PC-9 (cell line): ENCODE results near the gene TNC. TPM values are rescaled to one million over a fixed set of nuclear protein-coding genes. Genes with fewer than 3 reads are reported as not detected.
A peak's percentile ranks its signal among the peaks of the same experiment; 100 is the strongest.

Experiments used
- BruUV-seq: library from RNA; stranded (reverse); fragments of 400-500 nt; replicated peaks from 2 replicates; lab custom pipeline; 2021; lab: Mats Ljungman, UMichigan
- CTCF ChIA-PET: fragments of 300-600 bp; sonication (Branson Sonifier 250); formaldehyde crosslinking; loops from one replicate; lab custom pipeline; 2022; ENCODE audit warnings: antibody characterized with exemption; lab: Charles Lee
- POLR2A ChIA-PET: fragments of 300-600 bp; sonication (Branson Sonifier 250); formaldehyde crosslinking; loops from one replicate; lab custom pipeline; 2022; ENCODE audit warnings: antibody characterized with exemption; ENCODE audit not compliant: unreplicated experiment; lab: Charles Lee
- DNase-seq, 2 experiments: peaks; one replicate each; pipeline versions ENCODE4 v3.0.0 to v3.0.0-alpha.2; 2015 to 2022; ENCODE audit warnings: mixed read lengths in 1 of 2
- H2AFZ ChIP-seq: fragments of 200-600 bp; sonication (generic); 2 replicates; pipeline ENCODE4 v1.8.1; 2017; ENCODE audit warnings: antibody characterized with exemption
- H3F3A ChIP-seq: fragments of 200-600 bp; sonication (generic); 2 replicates; pipeline ENCODE4 v1.8.1; 2017; ENCODE audit warnings: antibody characterized with exemption, mild to moderate bottlenecking, low read depth; ENCODE audit not compliant: insufficient read depth
- H3K27ac ChIP-seq: fragments of 200-600 bp; sonication (generic); 2 replicates; pipeline ENCODE4 v1.6.1; 2016; ENCODE audit warnings: mixed run types
- H3K27me3 ChIP-seq: fragments of 200-600 bp; sonication (generic); 2 replicates; pipeline ENCODE4 v1.6.1; 2016; ENCODE audit warnings: low read depth, mixed run types; ENCODE audit not compliant: insufficient read depth
- H3K36me3 ChIP-seq: fragments of 200-600 bp; sonication (generic); 2 replicates; pipeline ENCODE4 v1.6.1; 2016; ENCODE audit warnings: low read depth, mixed run types
- H3K4me1 ChIP-seq: fragments of 200-600 bp; sonication (generic); replicated peaks from 2 replicates; pipeline ENCODE4 v1.6.1; 2016; ENCODE audit warnings: mixed run types; ENCODE audit not compliant: insufficient read depth
- H3K4me2 ChIP-seq: fragments of 200-600 bp; sonication (generic); 2 replicates; pipeline ENCODE4 v1.6.1; 2017; ENCODE audit warnings: mixed run types
- H3K4me3 ChIP-seq: fragments of 200-600 bp; sonication (generic); 2 replicates; pipeline ENCODE4 v1.6.1; 2016; ENCODE audit warnings: mixed run types
- H3K79me2 ChIP-seq: fragments of 200-600 bp; sonication (generic); 2 replicates; pipeline ENCODE4 v1.6.1; 2017; ENCODE audit warnings: low read depth, mixed run types
- H3K9me2 ChIP-seq: fragments of 200-600 bp; sonication (generic); 2 replicates; pipeline ENCODE4 v1.8.1; 2017; ENCODE audit warnings: mild to moderate bottlenecking; ENCODE audit not compliant: insufficient read depth
- H3K9me3 ChIP-seq: fragments of 200-600 bp; sonication (generic); 2 replicates; pipeline ENCODE4 v1.8.1; 2016; ENCODE audit warnings: low read depth; ENCODE audit not compliant: insufficient read depth
- H4K20me1 ChIP-seq: fragments of 200-600 bp; sonication (generic); 2 replicates; pipeline ENCODE4 v1.8.1; 2017; ENCODE audit not compliant: insufficient read depth
- CTCF ChIP-seq: fragments of 200-600 bp; sonication (generic); conservative IDR thresholded peaks from 2 replicates; pipeline ENCODE4 v1.6.1; 2017; ENCODE audit warnings: mixed run types, antibody characterized with exemption, mild to moderate bottlenecking, moderate library complexity
- EZH2 ChIP-seq: fragments of 200-600 bp; sonication (generic); IDR thresholded peaks from 2 replicates; pipeline ENCODE4 v1.8.0; 2017; ENCODE audit warnings: antibody characterized with exemption, low read depth
- intact Hi-C: fragments of 100-400 bp; cut with micrococcal nuclease; formaldehyde crosslinking; loops from one replicate; pipeline ENCODE4 v1.10.0; 2022; ENCODE audit not compliant: unreplicated experiment
- total RNA-seq: library from RNA; stranded (reverse); gene quantifications from 2 replicates; pipeline ENCODE4 v1.2.3, GENCODE V29; 2021

The TNC gene
- total RNA-seq, 1 experiment from 2014 or later: 1.1 TPM

GRCh38 chr9:115106001-115106400 lies 12.0 kb downstream of the TNC start:
- Histone ChIP-seq H3K4me2 (peak overlapping the region; percentile 38), H3K79me2 (no peaks in the 10 kb centered on the region), H4K20me1 (no peaks in the 10 kb centered on the region), H3K9me3 (peaks cover 5% of the 10 kb centered on the region; the same call in 1 of the 2 replicates), H3K4me3 (no peak overlapping the region), H3F3A (peaks cover 10% of the 10 kb centered on the region; the same call in 1 of the 2 replicates), H3K9me2 (no peaks in the 10 kb centered on the region), H3K4me1 (peaks cover 26% of the 10 kb centered on the region), H3K36me3 (no peaks in the 10 kb centered on the region), H2AFZ (0 out of 2 replicates have a peak overlapping the region, but pooled peaks have one; percentile 40), H3K27ac (peak overlapping the region; percentile 54), H3K27me3 (no peaks in the 10 kb centered on the region)
- ChIA-PET POLR2A (interaction anchor here (0.6 kb wide), 1 partner anchor 1785 kb away, joined by 3 read pairs; no protein-coding TSS in a partner anchor), CTCF (no interaction called here)
- intact Hi-C loops: no loop called here
- BruUV-seq: no TSS peak
- no peak for TF ChIP-seq CTCF
- TF ChIP-seq EZH2: no peak
- peak in 1 of 2 experiments; percentile 84 for DNase-seq

- Histone ChIP-seq H3K36me3 (no peaks in the 10 kb centered on the region), H3K27ac (no peak overlapping the region), H3K9me3 (peaks cover 5% of the 10 kb centered on the region; the same call in 1 of the 2 replicates), H3K27me3 (no peaks in the 10 kb centered on the region), H3F3A (peaks cover 10% of the 10 kb centered on the region; the same call in 1 of the 2 replicates), H3K79me2 (no peaks in the 10 kb centered on the region), H2AFZ (no peak overlapping the region), H3K4me3 (no peak overlapping the region), H4K20me1 (no peaks in the 10 kb centered on the region), H3K4me2 (no peak overlapping the region), H3K4me1 (peaks cover 26% of the 10 kb centered on the region), H3K9me2 (no peaks in the 10 kb centered on the region)
- DNase-seq: peak in 1 of 2 experiments; percentile 36
- intact Hi-C loops: no loop called here
- POLR2A ChIA-PET: no interaction called here
- CTCF ChIA-PET: no interaction called here
- no peak for TF ChIP-seq CTCF
- no peak for TF ChIP-seq EZH2
- no TSS peak for BruUV-seq
Observed at GRCh38 chr9:115104908-115105307, 13.0 kb downstream of the TNC start.

GRCh38 chr9:115103746-115104477 lies 14.0 kb downstream of the TNC start:
- ChIA-PET CTCF (no interaction called here), POLR2A (no interaction called here)
- Histone ChIP-seq H3K79me2 (no peaks in the 10 kb centered on the region), H3K9me2 (no peaks in the 10 kb centered on the region), H4K20me1 (no peaks in the 10 kb centered on the region), H3K9me3 (peaks cover 5% of the 10 kb centered on the region; the same call in 1 of the 2 replicates), H3K4me3 (no peak overlapping the region), H3K27me3 (no peaks in the 10 kb centered on the region), H2AFZ (no peak overlapping the region), H3K27ac (no peak overlapping the region), H3K36me3 (no peaks in the 10 kb centered on the region), H3K4me2 (no peak overlapping the region), H3K4me1 (peaks cover 26% of the 10 kb centered on the region), H3F3A (peaks cover 10% of the 10 kb centered on the region; the same call in 1 of the 2 replicates)
- DNase-seq: no peak
- TF ChIP-seq EZH2 (no peak), CTCF (no peak)
- intact Hi-C loops: no loop called here
- no TSS peak for BruUV-seq
